ENCODE measurements around the gene DDX56. TPM values are rescaled to one million over a fixed set of nuclear protein-coding genes. Genes with fewer than 3 reads are reported as not detected.

DDX56 gene
- total and polyA plus RNA-seq, 2 of the 13 experiments (the other 11 are each of a cell fraction or from before 2014, with no cell fraction given): 82.6 to 120 TPM

DNA sequence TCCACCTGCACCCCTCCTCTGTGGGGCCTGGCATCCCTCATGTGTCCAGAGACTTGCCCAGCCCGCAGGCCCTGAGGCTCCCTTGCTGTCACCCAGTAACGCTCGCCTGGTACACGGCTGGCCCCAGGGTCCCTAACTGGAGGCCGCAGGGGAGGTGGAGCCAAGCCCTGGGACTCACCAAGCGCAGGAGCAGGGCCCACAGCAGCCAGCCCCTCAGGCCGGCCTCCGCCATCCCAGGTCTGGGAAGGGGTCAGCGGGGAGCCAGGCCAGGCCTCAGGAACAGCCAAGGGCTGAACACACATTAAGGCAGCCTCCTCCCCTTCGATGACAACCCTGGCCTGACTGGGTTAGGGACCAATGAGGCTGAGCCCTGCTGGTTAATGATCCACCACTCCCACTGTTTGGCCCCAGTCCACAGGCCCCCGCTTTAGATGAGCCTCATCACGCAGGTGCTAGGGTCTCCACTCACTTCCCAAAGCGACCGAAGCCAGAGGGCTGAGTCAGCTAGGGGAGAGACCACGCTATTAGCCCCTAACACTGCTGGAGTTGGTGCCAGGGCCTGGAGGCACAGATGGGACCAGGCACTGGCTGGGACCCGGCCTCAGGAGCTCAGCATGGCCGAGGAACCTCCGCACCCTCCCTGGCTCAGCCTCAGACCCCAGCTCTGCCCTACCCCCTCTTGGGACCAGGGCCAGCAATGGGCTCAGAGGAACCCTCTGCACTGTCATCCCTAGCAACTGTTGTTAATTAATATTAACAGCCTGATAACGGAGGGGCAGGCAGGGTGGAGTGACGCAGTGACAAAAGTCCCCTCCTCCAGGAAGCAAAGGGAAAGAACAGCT lies 32.5 kb downstream of the DDX56 start, which contains the start of gene NPC1L1 (continued):
- TF ChIP-seq, protein P1, sequence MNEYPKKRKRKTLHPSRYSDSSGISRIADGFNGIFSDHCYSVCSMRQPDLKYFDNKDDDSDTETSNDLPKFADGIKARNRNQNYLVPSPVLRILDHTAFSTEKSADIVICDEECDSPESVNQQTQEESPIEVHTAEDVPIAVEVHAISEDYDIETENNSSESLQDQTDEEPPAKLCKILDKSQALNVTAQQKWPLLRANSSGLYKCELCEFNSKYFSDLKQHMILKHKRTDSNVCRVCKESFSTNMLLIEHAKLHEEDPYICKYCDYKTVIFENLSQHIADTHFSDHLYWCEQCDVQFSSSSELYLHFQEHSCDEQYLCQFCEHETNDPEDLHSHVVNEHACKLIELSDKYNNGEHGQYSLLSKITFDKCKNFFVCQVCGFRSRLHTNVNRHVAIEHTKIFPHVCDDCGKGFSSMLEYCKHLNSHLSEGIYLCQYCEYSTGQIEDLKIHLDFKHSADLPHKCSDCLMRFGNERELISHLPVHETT (CRISPR knock-in tag; conservative IDR thresholded peaks at IDR 0.05): peak; percentile 38
- TF ChIP-seq, protein P2, sequence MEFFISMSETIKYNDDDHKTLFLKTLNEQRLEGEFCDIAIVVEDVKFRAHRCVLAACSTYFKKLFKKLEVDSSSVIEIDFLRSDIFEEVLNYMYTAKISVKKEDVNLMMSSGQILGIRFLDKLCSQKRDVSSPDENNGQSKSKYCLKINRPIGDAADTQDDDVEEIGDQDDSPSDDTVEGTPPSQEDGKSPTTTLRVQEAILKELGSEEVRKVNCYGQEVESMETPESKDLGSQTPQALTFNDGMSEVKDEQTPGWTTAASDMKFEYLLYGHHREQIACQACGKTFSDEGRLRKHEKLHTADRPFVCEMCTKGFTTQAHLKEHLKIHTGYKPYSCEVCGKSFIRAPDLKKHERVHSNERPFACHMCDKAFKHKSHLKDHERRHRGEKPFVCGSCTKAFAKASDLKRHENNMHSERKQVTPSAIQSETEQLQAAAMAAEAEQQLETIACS (CRISPR knock-in tag; IDR thresholded peaks at IDR 0.05): no peak
- no peak for TF ChIP-seq HNRNPH1 (optimal IDR thresholded peaks at IDR 0.05; ENCODE audit: low read depth, low read length)
- TF ChIP-seq, protein P3, sequence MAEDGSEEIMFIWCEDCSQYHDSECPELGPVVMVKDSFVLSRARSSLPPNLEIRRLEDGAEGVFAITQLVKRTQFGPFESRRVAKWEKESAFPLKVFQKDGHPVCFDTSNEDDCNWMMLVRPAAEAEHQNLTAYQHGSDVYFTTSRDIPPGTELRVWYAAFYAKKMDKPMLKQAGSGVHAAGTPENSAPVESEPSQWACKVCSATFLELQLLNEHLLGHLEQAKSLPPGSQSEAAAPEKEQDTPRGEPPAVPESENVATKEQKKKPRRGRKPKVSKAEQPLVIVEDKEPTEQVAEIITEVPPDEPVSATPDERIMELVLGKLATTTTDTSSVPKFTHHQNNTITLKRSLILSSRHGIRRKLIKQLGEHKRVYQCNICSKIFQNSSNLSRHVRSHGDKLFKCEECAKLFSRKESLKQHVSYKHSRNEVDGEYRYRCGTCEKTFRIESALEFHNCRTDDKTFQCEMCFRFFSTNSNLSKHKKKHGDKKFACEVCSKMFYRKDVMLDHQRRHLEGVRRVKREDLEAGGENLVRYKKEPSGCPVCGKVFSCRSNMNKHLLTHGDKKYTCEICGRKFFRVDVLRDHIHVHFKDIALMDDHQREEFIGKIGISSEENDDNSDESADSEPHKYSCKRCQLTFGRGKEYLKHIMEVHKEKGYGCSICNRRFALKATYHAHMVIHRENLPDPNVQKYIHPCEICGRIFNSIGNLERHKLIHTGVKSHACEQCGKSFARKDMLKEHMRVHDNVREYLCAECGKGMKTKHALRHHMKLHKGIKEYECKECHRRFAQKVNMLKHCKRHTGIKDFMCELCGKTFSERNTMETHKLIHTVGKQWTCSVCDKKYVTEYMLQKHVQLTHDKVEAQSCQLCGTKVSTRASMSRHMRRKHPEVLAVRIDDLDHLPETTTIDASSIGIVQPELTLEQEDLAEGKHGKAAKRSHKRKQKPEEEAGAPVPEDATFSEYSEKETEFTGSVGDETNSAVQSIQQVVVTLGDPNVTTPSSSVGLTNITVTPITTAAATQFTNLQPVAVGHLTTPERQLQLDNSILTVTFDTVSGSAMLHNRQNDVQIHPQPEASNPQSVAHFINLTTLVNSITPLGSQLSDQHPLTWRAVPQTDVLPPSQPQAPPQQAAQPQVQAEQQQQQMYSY (CRISPR knock-in tag; IDR thresholded peaks at IDR 0.05): peak; percentile 89
- TF ChIP-seq ZFP41 (CRISPR knock-in tag; IDR thresholded peaks at IDR 0.05; ENCODE audit: borderline replicate concordance): peak; percentile 56; the same call in 1 of the 2 replicates
- peak; percentile 74; the same call in 1 of the 2 replicates for TF ChIP-seq GATAD2A (CRISPR knock-in tag; IDR thresholded peaks at IDR 0.05)
- TF ChIP-seq, protein P4, sequence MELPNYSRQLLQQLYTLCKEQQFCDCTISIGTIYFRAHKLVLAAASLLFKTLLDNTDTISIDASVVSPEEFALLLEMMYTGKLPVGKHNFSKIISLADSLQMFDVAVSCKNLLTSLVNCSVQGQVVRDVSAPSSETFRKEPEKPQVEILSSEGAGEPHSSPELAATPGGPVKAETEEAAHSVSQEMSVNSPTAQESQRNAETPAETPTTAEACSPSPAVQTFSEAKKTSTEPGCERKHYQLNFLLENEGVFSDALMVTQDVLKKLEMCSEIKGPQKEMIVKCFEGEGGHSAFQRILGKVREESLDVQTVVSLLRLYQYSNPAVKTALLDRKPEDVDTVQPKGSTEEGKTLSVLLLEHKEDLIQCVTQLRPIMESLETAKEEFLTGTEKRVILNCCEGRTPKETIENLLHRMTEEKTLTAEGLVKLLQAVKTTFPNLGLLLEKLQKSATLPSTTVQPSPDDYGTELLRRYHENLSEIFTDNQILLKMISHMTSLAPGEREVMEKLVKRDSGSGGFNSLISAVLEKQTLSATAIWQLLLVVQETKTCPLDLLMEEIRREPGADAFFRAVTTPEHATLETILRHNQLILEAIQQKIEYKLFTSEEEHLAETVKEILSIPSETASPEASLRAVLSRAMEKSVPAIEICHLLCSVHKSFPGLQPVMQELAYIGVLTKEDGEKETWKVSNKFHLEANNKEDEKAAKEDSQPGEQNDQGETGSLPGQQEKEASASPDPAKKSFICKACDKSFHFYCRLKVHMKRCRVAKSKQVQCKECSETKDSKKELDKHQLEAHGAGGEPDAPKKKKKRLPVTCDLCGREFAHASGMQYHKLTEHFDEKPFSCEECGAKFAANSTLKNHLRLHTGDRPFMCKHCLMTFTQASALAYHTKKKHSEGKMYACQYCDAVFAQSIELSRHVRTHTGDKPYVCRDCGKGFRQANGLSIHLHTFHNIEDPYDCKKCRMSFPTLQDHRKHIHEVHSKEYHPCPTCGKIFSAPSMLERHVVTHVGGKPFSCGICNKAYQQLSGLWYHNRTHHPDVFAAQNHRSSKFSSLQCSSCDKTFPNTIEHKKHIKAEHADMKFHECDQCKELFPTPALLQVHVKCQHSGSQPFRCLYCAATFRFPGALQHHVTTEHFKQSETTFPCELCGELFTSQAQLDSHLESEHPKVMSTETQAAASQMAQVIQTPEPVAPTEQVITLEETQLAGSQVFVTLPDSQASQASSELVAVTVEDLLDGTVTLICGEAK (IDR thresholded peaks at IDR 0.05): no peak
- TF ChIP-seq, protein P4 (CRISPR knock-in tag; IDR thresholded peaks at IDR 0.05): peak; percentile 63; the same call in 1 of the 2 replicates
- no peak for TF ChIP-seq ZNF761 (CRISPR knock-in tag; conservative IDR thresholded peaks at IDR 0.05)
- peak; percentile 63; the same call in 1 of the 3 replicates for TF ChIP-seq MXI1 (IDR thresholded peaks at IDR 0.05; ENCODE audit: borderline replicate concordance, low read depth, low read length)
- no peak for TF ChIP-seq ZNF564 (CRISPR knock-in tag; IDR thresholded peaks at IDR 0.05)
- peak; percentile 78 for TF ChIP-seq MXD4 (CRISPR knock-in tag; IDR thresholded peaks at IDR 0.05)
- 0 out of 2 replicates have a peak, but pooled peaks have one; percentile 16 for TF ChIP-seq JUND (CRISPR knock-in tag; IDR thresholded peaks at IDR 0.05)

All from HepG2 (cell line).